ENCODE data around the gene CACNA1C.

Gene CACNA1C

GRCh38 chr12:2225696-2226095 lies 172.9 kb downstream of the CACNA1C start:
- no peak for DNase-seq (ENCODE audit: low read depth)
- in situ Hi-C loops (cut with HindIII; ENCODE audit: low sequenced_read_pairs) = no loop called here
- no peak for TF ChIP-seq CTCF (IDR thresholded peaks at IDR 0.05; ENCODE audit: low read depth, low read length, missing control alignments)

DNA sequence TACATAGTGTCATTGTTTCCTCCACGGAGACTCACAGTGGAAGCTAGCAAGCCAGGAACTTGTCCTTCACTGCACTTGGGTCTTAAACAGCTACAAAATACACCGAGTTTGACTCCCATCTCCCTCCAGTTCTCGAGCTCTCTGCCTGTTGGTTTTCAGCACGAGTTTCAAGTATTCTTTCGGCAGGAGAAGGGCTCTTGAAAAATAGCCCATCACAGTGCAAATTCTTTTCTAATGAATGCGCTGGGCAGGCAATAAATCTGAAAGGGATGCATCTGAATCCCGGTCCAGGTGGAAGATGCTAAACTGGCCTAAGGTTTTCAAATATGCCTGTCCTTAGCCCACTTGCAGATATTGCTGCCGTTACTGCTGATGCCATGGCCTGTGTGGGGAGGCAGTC lies 173.9 kb downstream of the CACNA1C start:
- DNase-seq (ENCODE audit: low read depth) = no peak
- in situ Hi-C loops (cut with HindIII; ENCODE audit: low sequenced_read_pairs) = no loop called here
- no peak for TF ChIP-seq CTCF (IDR thresholded peaks at IDR 0.05; ENCODE audit: low read depth, low read length, missing control alignments)
- H3K4me3 ChIP-seq (ENCODE audit: low read depth, low read length) = no peak overlapping the region

More at GRCh38 chr12:2225696-2226095, 172.9 kb downstream of the CACNA1C start:
- no peak overlapping the region for H3K4me3 ChIP-seq (ENCODE audit: low read depth, low read length)

DNA sequence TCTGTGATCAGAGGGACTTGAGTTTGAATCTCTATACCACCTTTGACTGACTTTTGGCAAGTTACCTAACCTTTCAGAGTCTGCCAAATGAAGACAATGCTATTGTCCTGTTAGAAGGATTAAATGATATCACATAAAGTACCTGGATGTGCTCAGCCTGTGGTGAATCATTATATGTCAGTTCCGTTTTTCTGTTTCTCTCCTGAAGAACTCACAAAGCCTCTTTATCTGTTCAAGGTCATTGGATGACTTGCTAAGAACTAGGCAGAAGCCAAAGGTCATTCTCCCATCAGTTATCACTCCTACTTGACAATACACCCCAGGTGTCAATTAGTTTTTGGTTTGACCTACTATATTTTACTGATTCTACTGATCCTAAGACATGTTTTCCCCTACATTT lies 174.6 kb downstream of the CACNA1C start:
- in situ Hi-C loops (cut with HindIII; ENCODE audit: low sequenced_read_pairs) = no loop called here
- H3K4me3 ChIP-seq (ENCODE audit: low read depth, low read length) = no peak overlapping the region
- no peak for DNase-seq (ENCODE audit: low read depth)
- TF ChIP-seq CTCF (IDR thresholded peaks at IDR 0.05; ENCODE audit: low read depth, low read length, missing control alignments) = no peak

- TF ChIP-seq CTCF (IDR thresholded peaks at IDR 0.05; ENCODE audit: low read depth, low read length, missing control alignments) = no peak
- H3K4me3 ChIP-seq (ENCODE audit: low read depth, low read length) = no peak overlapping the region
- in situ Hi-C loops (cut with HindIII; ENCODE audit: low sequenced_read_pairs) = no loop called here
- no peak for DNase-seq (ENCODE audit: low read depth)
These were observed 175.7 kb downstream of the CACNA1C start for GRCh38 chr12:2228535-2228934.

DNA sequence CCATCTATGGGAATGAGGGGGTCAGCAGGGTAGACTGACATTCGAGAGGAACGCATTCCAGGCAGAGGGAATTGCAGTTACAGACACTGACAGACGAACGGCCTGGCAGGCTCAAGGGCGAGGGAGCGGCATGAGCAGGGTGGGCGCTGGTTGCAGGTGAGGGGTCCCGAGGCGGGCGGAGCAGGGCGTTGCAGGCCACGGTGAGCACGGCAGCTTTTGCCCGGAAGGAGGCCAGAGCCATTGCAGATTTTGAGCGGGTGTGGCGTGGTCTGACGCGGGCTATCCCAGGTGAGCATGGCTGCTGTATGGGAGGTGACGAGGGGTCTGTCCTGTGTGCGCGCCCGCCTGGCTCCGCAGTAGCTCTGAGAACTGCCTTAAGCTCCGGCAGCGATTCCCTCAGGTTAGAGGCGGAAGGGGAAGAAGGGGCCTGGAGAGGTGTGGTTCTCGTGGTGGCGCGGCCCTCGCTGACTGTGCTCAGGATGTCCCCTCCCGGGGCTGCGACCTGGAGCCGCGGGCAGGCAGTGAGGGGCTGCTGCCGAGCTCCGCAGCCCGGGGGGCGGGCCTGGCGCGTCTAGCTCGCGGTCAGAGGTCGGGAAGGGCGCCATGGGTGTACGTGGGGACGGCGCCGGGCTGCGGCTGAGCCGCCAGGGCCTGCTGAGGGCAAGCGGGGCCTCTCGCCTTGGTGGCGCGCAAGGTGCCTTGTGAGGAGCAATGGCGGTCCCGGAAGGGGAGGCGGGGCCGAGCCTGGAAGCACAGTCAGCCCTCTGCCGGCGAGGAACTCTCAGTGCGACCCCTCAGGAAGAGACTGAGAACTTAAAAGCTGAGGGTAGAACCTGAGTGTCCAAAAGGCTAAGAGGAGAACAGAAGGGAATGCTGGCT lies 177.1 kb downstream of the CACNA1C start:
- DNase-seq (ENCODE audit: low read depth) = no peak
- no peak overlapping the region for H3K4me3 ChIP-seq (ENCODE audit: low read depth, low read length)
- no peak for TF ChIP-seq CTCF (IDR thresholded peaks at IDR 0.05; ENCODE audit: low read depth, low read length, missing control alignments)
- in situ Hi-C loops (cut with HindIII; ENCODE audit: low sequenced_read_pairs) = no loop called here

DNA sequence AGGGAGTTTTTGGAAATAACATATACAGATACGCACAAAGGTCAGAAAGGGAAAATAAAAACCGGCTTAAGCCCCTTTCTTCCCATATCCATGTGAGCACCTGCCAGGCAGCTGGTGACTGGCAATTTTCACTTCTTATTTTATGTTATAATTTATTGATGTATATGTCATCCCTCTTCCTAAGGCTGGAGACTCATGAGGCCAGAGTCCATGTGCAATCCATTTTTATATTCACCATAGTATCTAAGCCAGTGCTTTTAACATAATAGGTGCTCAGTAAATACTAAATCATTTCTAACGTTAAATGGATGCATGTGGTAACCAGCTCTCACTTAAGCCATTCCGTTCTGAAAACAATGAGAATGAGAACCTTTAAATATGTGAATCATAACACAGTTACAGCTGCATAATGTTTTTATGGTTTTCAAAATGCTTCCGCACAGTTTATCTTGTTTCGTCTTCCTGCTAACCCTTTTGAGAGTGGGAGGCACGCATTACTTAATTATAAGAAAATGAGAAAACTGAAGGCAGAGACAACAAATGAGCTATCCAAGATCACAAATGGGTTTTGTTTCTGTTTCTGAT lies 178.3 kb downstream of the CACNA1C start:
- in situ Hi-C loops (cut with HindIII; ENCODE audit: low sequenced_read_pairs) = no loop called here
- no peak for TF ChIP-seq CTCF (IDR thresholded peaks at IDR 0.05; ENCODE audit: low read depth, low read length, missing control alignments)
- no peak for DNase-seq (ENCODE audit: low read depth)
- H3K4me3 ChIP-seq (ENCODE audit: low read depth, low read length) = no peak overlapping the region
